Globus pallidus (tissue), 1 donor: ENCODE results near the gene HPGDS.
"Not testable (repeated sequence)": the region's sequence is repeated elsewhere in the genome, so short reads cannot be mapped to it uniquely, and the experiment has no call there.

Experiments used
- DNase-seq: peaks from one replicate; pipeline ENCODE4 v3.0.0-alpha.2; 2015; ENCODE audit warnings: low spot score

HPGDS gene

GRCh38 chr4:94342694-94343093 lies at the start of gene HPGDS:
TSS of gene HPGDS (minus strand) at chr4:94342836. CDS start at chr4:94334629, 8,207 bp downstream.
- DNase-seq, result peak; percentile 40

- no peak for DNase-seq
Observed at GRCh38 chr4:94390804-94391410, 48.3 kb upstream of the HPGDS start.

DNA sequence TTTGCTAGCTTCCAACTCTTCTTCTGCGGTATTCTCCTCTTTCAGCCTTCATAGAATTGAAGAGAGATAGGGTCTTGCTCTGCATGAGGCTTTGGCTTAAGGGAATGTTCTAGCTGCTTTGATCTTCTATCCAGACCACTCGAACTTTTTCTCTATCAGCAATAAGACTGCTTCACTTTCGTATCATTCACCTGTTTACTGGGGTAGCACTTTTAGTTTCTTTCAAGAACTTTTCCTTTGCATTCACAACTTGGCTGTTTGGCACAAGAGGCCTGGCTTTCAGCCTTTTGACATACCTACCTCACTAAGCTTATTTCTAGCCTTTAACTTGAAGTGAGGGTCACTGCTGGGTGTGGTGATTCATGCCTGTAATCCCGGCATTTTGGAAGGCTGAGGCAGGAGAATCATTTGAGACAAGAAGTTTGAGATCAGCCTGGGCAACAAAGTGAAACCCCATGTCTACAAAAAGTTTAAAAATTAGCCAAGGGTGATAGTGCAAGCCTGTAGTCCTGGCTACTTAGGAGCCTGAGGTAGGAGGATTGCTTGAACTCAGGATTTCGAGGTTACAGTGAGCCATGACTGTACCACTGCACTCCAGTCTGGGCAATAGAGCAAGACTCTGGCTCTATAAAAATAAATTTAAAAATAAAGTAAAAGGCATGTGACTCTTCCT lies 47.1 kb upstream of the HPGDS start:
- DNase-seq, result no peak

- DNase-seq, result not testable (repeated sequence)
Observed at GRCh38 chr4:94387965-94388364, 45.3 kb upstream of the HPGDS start.

DNA sequence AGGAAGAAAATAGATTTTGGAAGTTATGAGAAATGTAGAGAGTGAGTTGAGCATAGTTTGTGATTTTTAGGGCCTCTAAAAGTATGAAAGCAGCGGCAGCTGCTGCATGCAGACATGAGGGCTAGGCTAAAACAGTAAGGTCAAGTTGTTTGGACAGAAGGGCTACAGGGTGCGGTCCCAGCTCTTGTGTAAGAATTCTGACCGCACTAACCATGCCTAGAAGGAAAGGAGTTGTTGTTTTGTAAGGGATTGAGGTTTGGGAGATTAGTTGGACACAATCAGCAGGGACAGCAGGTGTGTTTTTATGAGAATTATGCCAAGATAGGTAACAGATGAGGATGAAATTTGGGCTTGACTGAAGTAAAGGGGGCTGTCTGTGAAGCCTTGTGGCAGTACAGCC lies 42.8 kb upstream of the HPGDS start:
- not testable (repeated sequence) for DNase-seq

- not testable (repeated sequence) for DNase-seq
Observed at GRCh38 chr4:94382891-94383290, 40.3 kb upstream of the HPGDS start.

- no peak for DNase-seq
Observed at GRCh38 chr4:94378047-94378446, 35.4 kb upstream of the HPGDS start.

- DNase-seq, result no peak
Observed at GRCh38 chr4:94377294-94377693, 34.7 kb upstream of the HPGDS start.

GRCh38 chr4:94375364-94375763 lies 32.7 kb upstream of the HPGDS start:
- no peak for DNase-seq

DNA sequence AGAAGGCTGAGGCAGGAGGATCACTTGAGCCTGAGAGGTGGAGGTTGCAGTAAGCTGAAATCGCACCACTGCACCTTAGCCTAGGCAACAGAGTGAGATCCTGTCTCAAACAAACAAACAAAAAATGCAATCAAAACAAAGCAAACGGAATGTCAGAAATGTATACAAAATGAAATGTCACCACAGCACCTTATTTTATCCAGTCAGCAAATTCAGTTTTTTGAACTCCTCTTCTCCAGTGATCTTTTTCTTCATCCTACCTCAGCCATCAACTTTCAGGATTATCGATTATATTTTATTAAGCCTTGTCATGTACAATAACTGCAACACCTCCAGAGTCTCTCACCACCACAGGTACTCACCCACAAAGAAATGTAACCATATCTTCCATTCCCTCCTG lies 31.1 kb upstream of the HPGDS start:
- no peak for DNase-seq

DNA sequence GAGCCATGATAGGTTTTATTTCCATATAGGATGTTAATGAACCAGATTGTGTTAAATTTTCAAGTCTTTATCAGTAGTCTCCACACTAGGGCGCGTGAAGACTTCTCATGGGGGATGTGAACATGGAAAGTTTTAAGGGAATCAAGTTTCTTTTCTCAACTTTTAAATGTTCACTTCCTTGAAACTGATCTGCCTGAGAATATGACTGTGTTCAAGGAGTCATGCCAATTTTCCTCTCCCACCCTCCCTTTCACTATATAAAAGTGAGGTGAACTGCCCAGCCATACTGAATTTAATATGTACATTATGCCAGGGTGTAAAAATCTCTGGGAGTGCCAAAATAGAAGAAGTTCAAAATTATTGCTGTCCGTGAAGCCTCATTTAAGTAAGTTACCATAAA lies 30.4 kb upstream of the HPGDS start:
- DNase-seq, result no peak

DNA sequence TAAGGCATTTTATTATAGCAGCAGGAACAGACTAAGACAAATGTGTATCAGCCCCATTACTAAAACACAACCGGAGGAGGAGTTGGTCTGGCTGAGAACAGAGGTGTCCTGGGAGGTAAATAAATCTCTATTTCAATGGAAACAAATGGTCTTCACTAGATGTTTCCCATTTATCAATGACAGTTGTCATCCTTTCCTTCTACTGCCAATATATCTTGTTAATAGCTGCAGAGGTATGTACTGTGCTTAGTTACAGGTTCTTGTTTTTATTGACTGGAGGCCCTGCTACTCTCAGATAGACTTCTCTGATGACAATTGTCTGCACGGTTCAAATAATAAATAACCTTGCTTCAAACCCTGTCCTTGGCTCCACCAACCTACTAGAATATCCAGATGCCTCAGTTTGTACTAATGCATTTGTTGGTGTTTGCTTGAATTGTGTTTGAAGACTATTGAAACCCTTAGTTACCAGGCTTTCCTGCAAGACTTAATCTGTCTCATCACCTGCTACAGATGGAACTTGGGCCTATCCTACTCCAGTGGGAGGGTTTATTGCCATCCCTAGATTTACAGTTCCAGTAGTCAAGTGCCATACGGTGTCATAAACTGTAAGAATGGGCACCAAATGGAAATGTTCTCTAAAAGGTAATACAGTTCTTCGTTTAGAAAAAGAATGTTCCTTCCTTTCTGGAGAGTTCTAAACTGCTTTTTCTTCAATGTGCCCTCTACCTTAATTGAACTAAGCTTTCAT lies 29.8 kb upstream of the HPGDS start:
- no peak for DNase-seq

DNA sequence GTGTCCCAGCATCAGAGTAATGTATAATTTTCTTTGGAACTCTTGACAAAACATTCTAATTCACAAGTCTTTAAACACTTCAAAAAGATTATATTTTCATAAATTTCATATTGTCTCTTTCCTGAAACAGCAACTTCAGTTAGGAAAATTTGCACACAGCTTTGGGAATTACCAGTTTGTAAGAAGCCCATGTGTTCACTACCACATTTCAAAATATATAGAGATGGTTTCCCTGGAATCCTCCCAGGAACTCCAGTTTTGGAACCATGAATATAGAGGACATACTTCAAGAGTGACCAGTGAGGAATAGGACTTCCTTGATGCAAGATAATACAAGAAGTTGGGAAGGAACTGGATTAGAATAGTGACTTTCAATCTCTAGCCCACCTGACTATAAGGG lies 28.7 kb upstream of the HPGDS start:
- DNase-seq, result no peak

DNA sequence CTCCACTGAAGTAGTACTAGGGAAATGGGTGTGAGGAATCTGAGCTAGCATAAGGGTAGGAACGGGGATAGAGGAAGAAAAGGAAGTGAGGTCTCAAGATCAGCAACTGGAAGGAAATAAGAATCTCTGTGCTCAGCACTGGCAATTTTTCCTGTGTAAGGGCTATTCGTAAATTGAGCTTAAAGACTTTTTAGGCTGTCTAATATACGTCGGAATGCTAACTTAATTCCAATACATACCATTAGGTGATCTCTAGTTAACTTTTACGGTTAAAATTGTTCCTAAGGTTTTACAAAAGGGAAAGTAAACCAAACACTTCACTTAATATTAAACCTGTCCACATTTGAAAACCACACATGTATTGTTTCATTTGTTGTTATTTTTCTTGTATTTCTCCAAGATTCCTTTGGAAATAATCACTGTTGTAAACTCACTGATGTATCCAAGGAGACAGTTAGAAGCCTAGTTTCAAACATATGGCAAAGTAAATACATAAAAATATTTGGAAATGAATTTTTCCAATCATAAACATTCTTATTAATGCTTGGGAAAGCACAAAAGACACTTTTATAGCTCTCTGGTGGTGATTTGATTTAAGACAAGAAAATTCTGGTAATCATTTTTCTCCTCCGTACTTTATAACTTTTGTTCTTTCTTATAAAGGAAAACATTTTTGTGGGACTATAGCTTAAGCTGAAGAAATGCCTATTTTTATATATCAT lies 28.1 kb upstream of the HPGDS start:
- DNase-seq, result no peak

GRCh38 chr4:94369046-94369445 lies 26.4 kb upstream of the HPGDS start:
- no peak for DNase-seq

- no peak for DNase-seq
Observed at GRCh38 chr4:94368459-94368858, 25.8 kb upstream of the HPGDS start.

DNA sequence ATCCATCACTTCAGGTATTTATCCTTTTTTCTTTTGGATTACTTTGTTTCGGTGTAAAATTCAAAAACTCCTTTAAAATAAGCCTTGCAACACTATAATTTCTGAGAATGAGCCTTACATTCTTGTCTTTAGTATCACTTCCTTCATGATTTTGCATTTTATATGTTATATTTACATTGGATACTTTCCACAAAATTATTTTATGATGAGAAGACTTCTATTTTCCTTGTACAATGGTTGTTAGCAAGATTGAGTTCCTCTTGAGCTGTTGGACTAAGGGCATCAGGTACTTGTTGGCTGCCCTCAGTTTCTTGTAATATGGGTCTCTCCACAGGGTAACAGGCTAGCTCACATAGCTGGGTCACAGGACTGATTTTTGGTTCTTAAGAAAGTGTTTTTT lies 22.7 kb upstream of the HPGDS start:
- no peak for DNase-seq

DNA sequence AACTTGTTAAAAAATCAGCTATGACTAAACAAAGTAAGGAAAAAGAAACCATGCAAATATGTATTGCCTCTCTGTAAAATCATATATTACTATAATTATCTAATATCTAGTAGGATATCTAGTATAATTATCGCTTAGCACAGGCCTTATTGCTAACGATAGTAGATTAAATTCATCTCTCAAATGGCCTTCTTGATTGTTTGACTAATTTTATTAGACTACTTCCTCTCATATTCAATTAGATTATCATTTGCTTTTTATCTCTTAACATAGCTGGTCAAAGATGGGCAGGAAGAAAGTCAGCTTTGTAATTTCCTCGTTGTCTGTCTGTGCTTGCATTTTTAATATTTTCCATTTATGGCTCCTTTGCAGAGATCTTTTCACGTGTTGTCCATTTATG lies 21.9 kb upstream of the HPGDS start:
- no peak for DNase-seq

DNA sequence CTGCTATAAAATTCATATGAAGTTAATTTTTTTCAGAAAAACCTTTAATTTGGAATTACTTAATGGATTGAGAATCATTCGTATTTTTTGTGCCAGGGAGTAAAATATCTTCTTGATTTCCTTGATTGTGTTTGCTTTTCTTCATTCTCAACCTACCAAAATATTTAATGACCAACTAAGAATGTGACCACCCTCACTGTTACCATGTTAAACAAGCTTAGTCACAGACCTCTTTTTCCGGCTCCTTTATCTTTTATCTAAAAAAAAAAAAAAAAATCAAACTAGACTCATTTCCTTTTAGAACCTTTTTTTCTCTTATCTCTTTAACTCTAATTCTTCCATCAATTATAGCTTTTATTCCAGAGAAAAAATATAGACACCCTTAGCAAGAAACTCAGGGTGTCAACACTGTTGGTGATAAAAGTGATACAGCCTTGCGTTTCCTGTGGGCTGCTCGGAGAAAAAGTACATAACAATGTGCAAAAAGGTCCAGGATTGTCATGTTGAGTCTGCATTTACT lies 20.6 kb upstream of the HPGDS start:
- DNase-seq, result no peak

DNA sequence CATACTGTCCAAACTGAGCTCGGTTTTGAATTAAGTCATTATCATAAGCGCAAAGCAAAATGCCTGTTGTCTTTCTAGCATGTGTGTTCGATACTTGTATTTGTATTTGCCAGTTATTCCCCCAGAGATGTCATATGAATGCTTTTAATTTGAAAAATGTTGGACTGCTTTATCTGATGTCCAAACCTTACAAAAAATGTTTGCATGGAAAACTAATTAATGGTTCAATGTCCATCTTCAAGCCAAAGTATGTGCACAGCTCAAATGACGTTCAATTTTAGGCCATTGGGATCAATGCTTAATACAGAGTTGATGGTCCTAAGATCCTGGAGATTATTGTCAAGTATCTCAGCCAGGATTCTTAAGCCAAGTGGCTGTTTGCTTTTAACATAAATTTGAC lies 17.2 kb upstream of the HPGDS start:
- no peak for DNase-seq

- DNase-seq, result no peak
Observed at GRCh38 chr4:94359221-94359620, 16.6 kb upstream of the HPGDS start.

GRCh38 chr4:94358101-94358500 lies 15.5 kb upstream of the HPGDS start:
- no peak for DNase-seq
